Activated CD8-positive, alpha-beta memory T cell treated with anti-CD3 and anti-CD28 coated beads, Interleukin-2, amount 50 U/mL, for 4 hours (primary cell): ENCODE results near the gene NSG1.
A peak's percentile ranks its signal among the peaks of the same experiment; 100 is the strongest.
"Not testable (repeated sequence)": the region's sequence is repeated elsewhere in the genome, so short reads cannot be mapped to it uniquely, and the experiment has no call there.

Experiments
- DNase-seq: peaks from one replicate; pipeline ENCODE4 v3.0.0-alpha.2; 2020

Gene NSG1

GRCh38 chr4:4386736-4387392, at the start of gene NSG1:
Gene NSG1, plus strand, starts transcription at chr4:4387102. Its CDS starts 528 bp downstream, at chr4:4387630.
- peak; percentile 43 for DNase-seq

- DNase-seq = no peak
Measured at GRCh38 chr4:4338210-4339001, 48.5 kb upstream of the NSG1 start.

GRCh38 chr4:4339504-4340085, 47.3 kb upstream of the NSG1 start:
- DNase-seq = no peak

- no peak for DNase-seq
Measured at GRCh38 chr4:4341861-4342650, 44.8 kb upstream of the NSG1 start.

- no peak for DNase-seq
Measured at GRCh38 chr4:4343038-4343437, 43.9 kb upstream of the NSG1 start.

GRCh38 chr4:4344915-4345527, 41.9 kb upstream of the NSG1 start:
- no peak for DNase-seq

GRCh38 chr4:4347585-4347984, 39.3 kb upstream of the NSG1 start:
- DNase-seq = no peak

- DNase-seq = not testable (repeated sequence)
Measured at GRCh38 chr4:4348585-4348984, 38.3 kb upstream of the NSG1 start.

GRCh38 chr4:4349867-4350266, 37.0 kb upstream of the NSG1 start:
- DNase-seq = no peak

GRCh38 chr4:4350909-4351308, 36.0 kb upstream of the NSG1 start:
- no peak for DNase-seq

- DNase-seq = no peak
Measured at GRCh38 chr4:4355302-4355701, 31.6 kb upstream of the NSG1 start.

GRCh38 chr4:4356106-4357041, 30.5 kb upstream of the NSG1 start:
- no peak for DNase-seq

- no peak for DNase-seq
Measured at GRCh38 chr4:4358093-4358854, 28.6 kb upstream of the NSG1 start.

- DNase-seq = no peak
Measured at GRCh38 chr4:4361883-4362282, 25.0 kb upstream of the NSG1 start.

GRCh38 chr4:4362991-4363697, 23.8 kb upstream of the NSG1 start:
- no peak for DNase-seq

- DNase-seq = no peak
Measured at GRCh38 chr4:4364061-4364460, 22.8 kb upstream of the NSG1 start.

GRCh38 chr4:4364486-4365208, 22.3 kb upstream of the NSG1 start:
- no peak for DNase-seq

- no peak for DNase-seq
Measured at GRCh38 chr4:4368809-4369580, 17.9 kb upstream of the NSG1 start.
